NCI-H1417 (cell line): ENCODE measurements around the gene TRIM3.

Experiments
- DNase-seq, 3 experiments: peaks; one replicate each; lab custom pipeline; 2025; lab: John Stamatoyannopoulos, UW

The TRIM3 gene

GRCh38 chr11:6437993-6438392 lies 35.7 kb downstream of the TRIM3 start:
- no peak for DNase-seq

GRCh38 chr11:6437423-6437822 lies 36.3 kb downstream of the TRIM3 start:
- DNase-seq = no peak

GRCh38 chr11:6433998-6434660 lies 39.6 kb downstream of the TRIM3 start:
- DNase-seq = peak in 1 of 3 experiments; percentile 4

DNA sequence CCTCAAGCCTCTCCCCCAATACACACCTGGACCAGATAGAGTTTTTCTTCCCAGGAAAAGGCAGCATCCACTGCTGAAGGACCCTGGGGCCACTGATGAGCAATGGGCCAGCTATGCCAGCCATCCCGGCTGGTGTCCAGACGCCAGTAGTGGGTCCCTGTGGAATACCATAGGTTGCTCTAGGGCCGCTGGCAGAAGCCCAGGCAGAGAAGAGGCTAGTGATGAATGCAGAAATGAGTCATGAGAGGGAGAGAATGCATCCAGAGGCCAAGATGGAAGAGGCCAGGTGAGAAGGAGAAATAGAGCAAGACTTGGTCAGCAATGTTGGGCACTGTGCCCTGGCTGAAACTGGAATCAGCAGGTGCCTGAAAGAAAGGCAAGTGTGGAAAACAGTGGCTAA lies 41.9 kb downstream of the TRIM3 start:
- no peak for DNase-seq

DNA sequence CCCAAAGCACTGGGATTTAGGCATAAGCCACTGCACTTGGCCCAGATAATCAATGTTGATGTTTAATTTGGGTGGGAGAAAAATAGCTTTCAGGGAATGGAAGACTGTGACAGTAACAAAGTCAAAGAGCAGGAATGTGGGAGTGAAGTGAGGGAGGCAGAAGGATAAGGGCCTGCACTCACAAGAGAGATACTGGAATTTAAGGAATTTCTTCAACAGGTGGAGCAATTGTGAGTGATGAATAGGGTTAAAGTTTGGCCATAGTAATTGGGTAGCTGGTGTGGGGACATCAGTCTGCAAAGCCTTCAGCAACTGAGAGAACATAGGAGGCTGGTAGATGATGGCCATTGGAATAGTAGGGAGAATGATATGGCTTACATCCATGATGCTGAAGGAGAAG lies 46.2 kb downstream of the TRIM3 start:
- no peak for DNase-seq

GRCh38 chr11:6420677-6421076 lies 53.1 kb downstream of the TRIM3 start:
- DNase-seq = no peak

DNA sequence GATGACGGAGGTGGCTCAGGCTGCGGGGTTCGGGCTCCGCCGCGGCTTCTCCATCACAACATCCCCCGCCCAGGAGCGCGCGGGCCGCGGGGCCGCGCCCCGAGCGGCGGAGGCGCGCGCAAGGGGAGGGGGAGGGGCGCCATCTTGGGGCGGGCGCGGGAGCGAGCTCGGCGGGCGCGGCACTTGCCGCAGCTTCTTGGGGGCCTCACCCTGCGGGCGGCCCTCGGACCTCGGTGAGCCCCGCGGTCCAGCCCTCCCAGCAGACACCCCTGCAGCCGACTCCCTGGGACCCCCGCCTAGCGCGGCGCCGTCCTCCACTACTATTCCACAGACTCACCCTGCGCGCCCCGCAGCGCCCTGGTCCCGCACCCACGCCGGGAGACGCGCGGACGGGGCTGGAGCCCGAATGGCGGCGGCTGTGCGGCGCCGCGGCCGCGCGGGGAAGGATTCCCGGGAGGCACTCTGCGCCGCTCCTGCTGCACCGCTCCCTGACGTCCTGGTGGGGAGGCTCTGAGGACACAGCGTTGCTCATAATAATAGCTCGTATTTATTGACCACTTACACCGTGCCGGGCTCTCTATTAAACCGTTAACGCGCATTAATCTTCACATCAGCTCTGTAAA lies 54.6 kb downstream of the TRIM3 start, which contains the start of gene APBB1:
TSS of gene APBB1 (minus strand) at position 86 of the 623 bp plus-strand sequence. CDS start 7,747 bp downstream, outside the sequence.
- peak; percentile 87 to 89 (median 87) for DNase-seq

DNA sequence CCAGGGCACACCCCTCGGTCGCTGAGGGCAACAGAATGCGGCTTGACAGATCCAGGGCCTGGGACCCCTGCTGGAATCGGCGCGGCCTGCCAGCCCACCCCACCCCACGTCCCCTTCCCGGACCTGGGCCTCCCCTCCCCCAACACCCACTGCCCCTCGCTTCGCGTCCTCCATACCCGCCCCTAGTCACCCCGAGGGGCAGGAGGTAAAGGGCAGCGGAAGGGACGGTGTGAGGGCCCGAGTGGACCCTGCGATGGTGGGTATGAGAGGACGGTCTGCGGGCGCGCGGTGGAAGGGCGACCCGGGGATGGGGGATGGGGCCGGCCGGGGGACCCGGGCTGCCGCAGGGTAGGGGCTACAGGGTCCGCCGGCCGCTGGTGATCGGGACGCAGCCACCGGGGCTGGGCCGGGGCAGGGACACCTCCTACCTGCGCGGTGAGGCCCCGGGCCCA lies 55.2 kb downstream of the TRIM3 start:
- peak in 1 of 3 experiments; percentile 60 for DNase-seq

GRCh38 chr11:6417907-6418556 lies 55.7 kb downstream of the TRIM3 start:
- peak in 1 of 3 experiments; percentile 12 for DNase-seq

DNA sequence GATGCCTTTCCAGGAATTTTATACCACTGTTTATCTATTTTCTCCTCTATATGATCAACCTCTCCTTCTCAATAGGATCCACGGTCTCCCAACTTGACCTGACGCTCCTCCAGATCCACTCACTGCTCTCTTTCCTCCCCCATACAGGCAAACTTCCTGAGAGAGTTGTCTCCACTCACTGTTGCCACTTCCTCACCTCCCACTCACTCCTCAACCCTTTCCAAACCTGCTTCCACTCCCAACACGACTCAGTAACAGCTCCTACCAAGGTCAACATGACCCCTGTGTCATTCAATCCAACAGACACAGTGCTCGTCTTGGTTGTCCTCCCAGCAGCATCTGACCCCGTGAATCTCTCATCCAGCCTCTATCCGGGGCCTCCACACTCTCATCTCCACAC lies 57.9 kb downstream of the TRIM3 start:
- DNase-seq = no peak

DNA sequence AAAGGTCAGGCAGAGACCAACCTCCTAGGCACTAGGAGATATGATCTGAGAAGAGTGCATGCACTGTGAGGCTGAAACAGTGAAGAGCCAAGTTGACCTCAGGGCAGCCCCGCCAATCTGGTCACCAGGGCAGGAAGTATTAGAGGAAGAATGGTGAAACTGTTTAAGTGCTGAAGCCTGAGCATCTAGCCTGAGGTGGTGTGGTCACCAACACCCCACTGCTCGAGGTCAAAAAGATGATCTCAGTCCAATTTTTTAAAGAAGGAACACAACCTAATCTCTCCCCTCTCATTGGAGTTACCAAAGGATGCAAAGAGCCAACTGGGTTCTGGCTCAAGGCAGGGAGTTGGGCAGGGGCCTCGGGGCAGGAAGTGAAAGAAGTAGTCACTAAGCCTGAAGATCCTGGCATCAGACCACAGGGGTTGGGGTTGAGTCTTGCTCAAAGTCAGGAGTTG lies 58.8 kb downstream of the TRIM3 start:
- DNase-seq = no peak

DNA sequence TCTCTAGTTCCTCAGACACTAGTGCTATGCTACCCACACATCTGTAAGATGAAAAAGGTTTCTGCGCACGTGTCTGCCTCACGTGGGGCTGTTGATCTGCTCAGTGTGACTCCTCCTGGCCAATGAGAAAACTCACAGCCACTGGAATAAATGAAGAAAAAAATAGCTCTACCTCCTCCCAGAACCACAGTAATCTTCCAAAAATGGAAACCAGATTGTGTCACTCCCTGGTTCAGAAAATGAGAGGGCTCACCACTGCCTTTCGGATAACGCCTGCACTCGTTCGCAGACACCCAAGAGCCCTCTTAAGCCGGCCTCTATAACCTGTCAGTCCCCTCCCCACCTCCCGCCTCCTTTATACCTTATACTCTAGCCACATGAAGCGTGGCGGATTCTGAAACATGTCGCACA lies 59.9 kb downstream of the TRIM3 start:
- DNase-seq = peak in 1 of 3 experiments; percentile 57

- DNase-seq = no peak
These were observed 62.1 kb downstream of the TRIM3 start for GRCh38 chr11:6411594-6412031.

DNA sequence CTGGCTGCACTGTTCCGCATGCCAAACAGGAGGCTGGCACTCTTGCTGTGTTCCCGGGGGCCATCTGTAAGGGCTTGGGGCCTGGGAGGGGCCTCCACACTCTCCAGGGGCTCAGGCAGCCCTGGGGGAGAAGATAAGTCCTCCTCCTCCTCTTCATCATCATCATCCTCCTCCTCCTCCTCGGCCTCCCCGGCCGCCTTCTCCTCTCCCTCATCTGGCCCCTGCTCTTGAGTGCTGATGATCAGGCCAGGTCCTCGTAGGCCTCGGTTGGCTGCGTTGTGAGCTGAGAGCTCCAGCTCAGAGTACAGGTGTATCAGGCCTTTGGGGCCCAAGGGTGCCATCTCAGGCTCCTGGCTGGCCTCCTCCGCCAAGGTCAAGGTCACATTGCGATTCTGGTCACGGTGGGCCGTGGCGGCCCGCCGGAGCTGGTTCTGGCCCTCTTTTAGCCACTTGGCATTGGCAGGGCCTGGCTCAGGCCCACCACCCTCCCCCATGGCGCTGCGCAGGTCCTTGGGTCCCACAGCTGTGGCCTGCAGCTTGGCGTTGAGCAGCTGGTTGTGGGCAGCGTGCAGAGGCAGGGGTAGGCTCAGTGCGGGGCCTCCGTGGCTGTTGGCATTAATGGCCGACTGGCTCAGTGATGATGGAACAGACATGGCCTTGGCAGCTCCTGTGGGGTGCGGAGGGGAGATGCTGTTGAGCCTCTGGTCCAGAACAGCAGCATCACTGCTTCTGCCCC lies 62.9 kb downstream of the TRIM3 start:
- DNase-seq = no peak

DNA sequence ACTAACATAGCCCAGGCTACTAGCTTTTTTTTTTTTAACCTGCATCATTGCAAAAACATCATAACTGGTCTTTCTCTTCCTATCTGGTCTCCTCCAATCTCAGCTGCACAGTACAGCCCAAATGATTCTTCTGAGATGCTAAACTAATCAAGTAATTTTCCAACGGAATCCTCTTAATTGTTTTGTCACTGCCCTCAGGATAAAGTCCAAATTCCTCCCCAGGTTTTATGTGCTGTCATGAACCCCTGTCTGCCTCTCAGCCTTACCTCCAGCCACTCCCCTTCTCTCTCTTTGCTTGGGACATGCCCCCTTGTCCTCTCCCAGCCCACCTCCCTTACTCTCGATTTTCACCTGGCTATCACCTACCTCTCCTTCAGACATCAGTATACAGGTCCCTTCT lies 67.4 kb downstream of the TRIM3 start:
- no peak for DNase-seq

DNA sequence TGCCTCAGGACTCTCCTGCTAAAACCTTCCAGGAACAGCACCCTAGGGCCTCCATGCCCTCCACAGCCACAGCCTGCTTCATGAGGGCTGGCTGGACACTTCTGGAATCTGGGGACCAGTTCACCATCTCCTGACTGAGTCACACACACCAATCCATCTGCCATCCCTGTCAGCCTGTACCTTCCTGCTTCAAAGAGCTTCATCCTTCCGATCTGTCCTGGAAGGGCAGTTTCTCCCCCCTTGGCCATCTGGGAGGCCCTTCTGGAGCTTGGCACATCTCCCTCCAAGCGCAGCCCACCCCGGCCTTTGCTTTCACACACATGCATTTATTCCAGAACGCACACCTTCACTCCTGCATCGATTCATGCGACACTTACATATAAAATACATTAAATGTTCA lies 67.9 kb downstream of the TRIM3 start:
- no peak for DNase-seq

GRCh38 chr11:6405052-6405667 lies 68.6 kb downstream of the TRIM3 start:
- DNase-seq = peak; percentile 83 to 95 (median 85)

DNA sequence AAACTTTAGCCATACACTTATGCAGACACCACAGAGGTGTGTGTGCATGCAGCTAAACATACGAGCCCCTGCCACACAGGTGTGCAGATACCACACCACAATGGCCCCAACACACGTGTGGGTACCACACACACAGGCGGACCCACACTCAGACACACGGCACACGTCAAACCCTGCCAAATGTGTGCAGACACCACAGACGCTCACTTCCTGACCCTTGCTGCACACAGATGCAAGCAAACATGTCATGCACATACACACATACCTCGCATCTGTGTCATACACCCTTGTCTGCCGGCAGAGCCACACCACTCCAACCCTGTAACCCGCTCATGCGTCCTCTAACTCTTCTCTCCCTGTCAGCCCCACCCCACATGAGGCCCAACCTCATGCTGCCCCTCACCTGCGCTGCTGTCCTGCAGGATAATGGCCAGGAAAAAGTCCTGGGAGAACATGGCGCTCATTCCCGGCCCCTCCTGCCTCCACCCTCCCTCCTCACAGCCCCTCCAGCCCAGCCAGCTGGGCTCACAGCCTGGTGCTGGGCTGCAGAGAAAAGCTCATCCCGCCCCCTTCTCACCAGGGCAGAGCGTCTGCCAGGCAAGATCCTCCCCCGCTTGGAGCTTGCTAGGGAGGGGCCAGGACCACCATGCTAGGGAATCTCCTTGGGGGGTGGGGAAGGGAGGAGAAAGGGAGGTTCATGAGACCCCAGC lies 69.2 kb downstream of the TRIM3 start:
- peak in 2 of 3 experiments; percentile 49 to 66 for DNase-seq

DNA sequence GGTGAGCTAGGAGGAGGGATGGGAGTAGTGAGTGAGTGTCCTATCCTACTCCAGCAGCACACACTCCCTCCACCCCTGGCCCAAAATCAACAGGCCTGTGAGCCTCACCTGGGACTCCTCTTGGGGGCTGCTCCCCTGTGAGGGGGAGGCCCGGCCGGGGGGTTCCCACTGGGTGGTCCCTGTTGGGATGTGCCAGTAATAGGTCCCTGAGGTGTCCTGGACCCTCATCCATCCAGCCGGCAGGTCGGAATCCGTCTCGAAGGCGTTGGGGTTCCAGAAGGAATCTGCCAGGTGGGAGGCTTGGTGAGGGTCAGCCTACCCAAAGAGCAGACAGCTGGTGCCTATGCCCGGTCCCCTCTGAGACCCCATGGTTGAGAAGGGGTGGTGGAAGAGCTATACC lies 70.2 kb downstream of the TRIM3 start:
- DNase-seq = no peak

GRCh38 chr11:6402561-6402981 lies 71.2 kb downstream of the TRIM3 start:
- no peak for DNase-seq

DNA sequence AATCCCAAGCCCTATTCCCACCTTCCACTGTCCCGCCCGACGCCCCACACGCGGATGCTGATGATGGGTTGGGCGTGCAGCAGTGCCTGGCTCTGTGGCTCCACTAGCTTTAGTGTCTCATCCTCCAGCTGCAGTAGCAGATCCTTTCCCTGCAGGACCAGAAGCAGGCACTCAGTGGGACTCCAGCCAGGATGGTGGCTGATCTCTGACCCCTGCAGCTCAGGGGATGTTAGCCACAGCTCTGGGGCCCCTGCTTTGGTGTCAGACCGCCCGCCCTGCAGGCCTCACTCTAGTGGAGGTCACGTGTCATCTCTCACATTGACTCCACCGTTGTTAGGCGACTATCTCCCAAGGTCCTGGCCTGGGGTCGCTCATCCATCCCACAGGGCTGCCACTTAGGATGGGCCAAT lies 71.7 kb downstream of the TRIM3 start:
- DNase-seq = no peak
